GM19328 (cell line): ENCODE measurements around the gene SLC22A2.
"Not testable (repeated sequence)": the region's sequence is repeated elsewhere in the genome, so short reads cannot be mapped to it uniquely, and the experiment has no call there.

Experiments used
- ATAC-seq: cut with Tn5 transposase; IDR thresholded peaks from one replicate; pipeline ENCODE4 v1.9.1; 2021; ENCODE audit warnings: mild to moderate bottlenecking, moderate library complexity; ENCODE audit not compliant: unreplicated experiment

The SLC22A2 gene

DNA sequence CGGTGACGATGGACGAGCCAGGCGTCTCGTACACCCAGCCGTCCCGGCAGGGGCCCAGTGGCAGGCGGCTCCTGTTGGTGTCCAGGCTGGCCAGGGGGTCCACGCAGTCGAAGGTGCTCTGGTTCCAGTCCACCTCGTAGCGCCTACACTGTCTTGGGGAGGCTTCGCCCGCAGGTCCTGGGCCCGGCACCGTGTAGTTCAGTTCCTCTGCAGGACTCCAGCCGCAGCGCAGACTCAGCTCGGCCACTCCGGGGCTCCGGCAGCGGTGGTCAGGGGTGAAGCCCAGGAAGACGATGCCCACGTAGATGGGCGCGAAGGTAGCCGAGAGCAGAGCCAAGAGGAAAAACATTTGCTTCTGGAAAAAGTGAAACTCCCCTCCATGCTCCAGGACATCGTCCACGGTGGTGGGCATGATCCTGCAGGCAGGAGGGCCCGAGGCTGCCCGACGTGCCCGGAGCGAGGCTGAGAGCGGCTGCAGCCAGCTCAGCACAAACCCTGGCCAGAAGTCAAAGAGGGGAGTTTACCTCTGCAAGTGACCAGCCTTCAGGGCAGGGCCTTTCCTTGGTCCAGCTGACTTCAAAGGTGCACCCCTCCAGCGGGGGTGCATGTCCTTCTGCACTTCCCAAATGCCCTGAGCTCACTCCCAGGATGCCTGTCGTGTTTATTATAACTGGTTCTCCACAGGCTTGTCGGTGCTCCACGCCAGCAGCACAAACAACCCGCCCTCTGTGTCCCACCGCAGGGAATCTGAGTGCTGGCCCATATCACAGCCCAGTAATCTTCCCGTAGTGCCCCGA is at the start of gene SLC22A2:
Gene SLC22A2 (minus strand): TSS at position 476 of the 797 bp plus-strand sequence. CDS start 64 bp downstream, at position 412.
- ATAC-seq = no peak

- ATAC-seq = no peak
Observed at GRCh38 chr6:160305926-160306713, 47.5 kb upstream of the SLC22A2 start.

- no peak for ATAC-seq
Observed at GRCh38 chr6:160303806-160304205, 45.2 kb upstream of the SLC22A2 start.

- not testable (repeated sequence) for ATAC-seq
Observed at GRCh38 chr6:160302431-160303082, 43.9 kb upstream of the SLC22A2 start.

- ATAC-seq = no peak
Observed at GRCh38 chr6:160301339-160301738, 42.7 kb upstream of the SLC22A2 start.

DNA sequence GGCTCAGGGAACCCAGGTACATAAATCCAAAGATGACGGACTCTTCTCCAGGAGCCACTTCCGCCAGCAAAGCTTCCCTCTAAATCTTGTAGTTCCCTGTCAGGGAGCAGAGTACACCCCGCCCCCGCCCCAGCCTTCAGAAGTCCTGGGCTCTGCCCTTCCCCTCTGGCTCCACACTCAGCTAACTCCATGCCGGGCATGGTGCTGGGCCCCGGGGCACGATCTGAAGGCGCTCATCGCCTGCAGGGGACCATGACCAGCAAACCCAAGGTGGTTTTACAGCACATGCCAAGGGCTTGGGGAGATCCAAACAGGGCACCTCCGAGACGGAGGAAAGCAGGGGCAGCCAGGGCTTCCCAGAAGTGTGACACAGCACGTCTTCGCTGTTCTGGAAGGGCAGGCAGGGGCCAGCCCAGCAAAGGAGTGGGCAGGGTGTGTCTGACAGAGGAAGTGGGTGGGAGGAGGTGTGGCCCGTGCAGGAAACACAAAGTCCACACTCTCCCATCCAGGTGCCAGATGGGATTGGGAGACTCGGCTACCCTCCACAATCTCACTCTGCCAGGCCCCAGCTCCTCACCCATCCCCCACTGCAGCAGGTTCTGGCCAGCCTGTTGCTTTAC is 41.6 kb upstream of the SLC22A2 start:
- no peak for ATAC-seq

DNA sequence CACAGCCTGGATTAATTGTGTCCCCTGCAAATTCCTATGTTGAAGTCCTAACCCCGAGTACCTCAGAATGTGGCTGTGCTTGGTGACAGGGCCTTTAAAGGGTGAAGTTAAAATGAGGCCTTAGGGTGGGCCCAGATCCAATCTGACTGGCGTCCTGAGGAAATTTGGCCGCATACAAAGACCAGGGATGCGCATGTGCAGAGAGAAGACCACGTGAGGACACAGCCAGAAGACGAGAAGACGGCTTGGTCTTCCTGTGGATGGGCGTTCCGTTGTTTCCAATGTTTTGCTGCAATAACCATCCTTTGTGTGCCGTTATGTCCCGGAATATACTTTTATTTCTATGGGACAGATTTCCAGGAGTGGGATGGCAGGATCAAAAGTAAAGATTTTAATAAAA is 40.9 kb upstream of the SLC22A2 start:
- no peak for ATAC-seq

GRCh38 chr6:160298121-160298520 is 39.5 kb upstream of the SLC22A2 start:
- no peak for ATAC-seq

GRCh38 chr6:160297310-160297709 is 38.7 kb upstream of the SLC22A2 start:
- no peak for ATAC-seq

DNA sequence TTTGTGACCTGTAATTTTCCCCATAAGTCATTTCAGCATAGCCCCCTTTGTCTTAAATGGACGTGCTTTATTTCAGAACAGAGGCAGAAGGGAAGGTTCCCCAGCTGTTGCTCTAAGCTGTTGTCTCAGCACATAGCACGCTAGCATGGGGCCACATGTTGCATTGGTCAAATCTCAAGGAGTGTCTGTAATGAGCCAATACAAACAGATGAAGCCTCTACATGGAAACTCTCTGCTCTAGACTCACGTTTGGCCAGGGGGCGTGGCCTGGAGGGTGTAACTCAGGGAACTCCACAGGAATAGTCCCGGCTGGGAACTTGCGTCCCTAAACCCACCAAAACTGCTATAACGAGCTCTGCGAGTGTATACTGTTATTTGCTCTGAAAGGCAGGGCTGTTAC is 35.2 kb upstream of the SLC22A2 start:
- ATAC-seq = no peak

GRCh38 chr6:160285541-160286105 is 27.0 kb upstream of the SLC22A2 start:
- no peak for ATAC-seq

DNA sequence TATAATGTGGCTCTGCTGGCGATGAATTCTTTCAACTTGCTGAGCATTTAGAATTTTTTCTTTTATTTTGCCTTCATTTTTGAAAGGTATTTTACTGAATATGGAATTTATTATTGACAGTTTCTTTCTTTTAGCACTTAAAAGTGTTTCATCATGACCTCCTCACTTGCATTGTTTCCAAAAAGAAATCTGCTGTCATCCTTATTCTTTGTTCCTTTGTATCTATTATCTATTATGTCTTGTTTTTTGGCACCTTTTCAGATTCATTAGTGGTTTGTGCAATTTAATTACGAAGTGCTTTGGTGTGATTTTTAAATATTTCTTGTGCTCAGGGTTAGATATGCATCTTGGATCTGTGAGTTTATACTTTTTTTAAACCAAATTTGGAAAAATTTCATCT is 26.0 kb upstream of the SLC22A2 start:
- no peak for ATAC-seq

DNA sequence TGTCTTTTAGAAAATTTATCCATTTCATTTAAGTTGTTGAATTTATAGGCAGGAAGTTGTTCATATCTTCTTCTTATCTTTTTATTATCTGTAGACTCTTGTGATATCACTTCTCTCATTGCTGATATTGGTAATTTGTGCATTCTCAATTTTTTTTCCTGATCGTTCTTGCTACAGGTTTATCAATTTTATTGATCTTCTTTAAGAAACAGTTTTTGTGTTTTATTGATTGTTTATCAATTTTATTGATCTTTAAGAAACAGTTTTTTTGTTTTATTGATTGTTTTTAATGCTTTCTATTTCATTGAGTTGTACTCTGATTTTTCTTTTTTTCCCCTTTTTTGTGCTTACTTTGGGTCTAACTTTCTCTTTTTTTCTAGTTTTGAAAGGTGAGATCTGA is 23.8 kb upstream of the SLC22A2 start:
- ATAC-seq = no peak

GRCh38 chr6:160279850-160280249 is 21.2 kb upstream of the SLC22A2 start:
- no peak for ATAC-seq

DNA sequence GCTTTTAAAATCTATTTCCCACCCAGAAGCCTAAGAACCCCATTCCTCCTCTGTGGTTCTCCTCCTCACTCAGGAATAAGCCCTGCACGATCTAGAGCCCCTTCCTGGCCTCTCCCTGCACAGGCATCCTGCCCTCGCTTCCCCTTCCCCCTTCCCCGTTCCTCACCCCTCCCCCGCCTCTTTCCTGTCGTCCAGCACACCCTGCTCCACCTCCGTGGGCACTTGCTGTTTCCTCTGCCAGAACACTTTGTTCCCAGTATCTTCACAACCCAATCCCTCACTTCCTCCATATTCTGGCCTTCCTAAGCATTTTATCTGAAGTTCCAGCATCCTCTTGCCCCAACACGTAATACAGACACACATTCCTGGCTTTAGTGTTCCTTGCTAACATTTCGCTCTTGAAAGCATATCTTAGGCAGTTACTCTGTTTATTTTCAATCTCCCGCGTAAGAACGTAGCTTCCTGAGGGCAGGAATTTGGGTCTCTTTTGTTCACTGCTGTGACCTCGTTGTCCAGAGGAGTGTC is 20.2 kb upstream of the SLC22A2 start:
- ATAC-seq = no peak

- no peak for ATAC-seq
Observed at GRCh38 chr6:160278311-160278710, 19.7 kb upstream of the SLC22A2 start.

DNA sequence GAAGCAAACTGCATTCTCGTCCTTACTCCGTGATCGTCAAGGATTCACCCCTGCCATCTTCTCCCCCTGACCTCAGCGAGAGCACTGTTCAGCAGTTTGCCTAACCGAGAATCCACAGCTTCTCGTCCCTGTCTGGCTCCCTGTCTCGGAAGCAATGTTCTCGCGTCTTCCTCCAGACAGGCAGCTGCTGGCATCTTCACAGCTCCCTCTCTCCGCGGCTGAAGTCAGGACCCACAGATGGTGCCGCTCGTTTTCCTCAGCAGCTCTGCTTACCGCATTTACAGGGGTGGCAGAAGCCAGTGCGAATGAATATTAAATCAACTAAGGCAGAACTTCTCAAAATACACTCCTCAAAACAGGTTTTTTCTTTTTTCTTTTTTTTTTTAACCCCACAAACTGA is 18.9 kb upstream of the SLC22A2 start:
- ATAC-seq = no peak

DNA sequence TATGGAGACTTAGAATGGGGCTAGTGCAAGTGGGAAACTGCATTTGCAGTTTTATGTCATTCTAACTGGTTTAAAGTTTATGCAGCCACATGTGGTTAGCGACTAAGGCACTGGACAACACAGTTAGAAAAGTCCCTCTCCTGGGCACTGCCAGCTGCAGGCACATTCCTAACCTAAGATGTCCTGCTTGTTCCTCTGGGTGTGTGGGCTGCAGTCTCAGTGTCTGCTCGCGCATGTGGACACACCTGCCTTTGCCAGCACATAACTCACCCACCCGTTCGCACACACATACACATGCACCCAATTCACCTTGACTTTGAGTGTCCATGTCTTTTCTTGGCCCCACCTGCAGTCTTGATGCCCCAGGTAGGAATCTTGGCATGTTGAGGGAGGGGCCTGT is 18.5 kb upstream of the SLC22A2 start:
- no peak for ATAC-seq

DNA sequence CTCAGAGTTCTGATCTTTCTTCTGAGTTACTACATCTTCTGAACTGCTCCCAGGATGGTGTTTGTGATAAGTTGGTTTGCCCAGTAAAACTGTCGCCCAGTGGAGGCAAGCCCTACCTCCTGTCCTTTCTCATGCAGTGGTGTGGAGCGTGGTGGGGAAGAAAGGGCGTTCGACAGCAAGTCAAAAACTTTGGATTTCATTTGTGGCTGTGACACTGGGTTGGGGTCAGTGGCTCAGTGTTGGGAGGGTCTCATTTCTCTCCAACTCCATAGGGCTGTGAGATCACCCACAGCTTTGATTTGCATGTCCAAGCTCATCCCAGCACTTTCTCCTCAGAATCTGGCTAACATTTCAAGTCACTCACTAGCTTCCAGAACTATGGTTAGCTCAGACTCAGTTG is 17.5 kb upstream of the SLC22A2 start:
- ATAC-seq = no peak

DNA sequence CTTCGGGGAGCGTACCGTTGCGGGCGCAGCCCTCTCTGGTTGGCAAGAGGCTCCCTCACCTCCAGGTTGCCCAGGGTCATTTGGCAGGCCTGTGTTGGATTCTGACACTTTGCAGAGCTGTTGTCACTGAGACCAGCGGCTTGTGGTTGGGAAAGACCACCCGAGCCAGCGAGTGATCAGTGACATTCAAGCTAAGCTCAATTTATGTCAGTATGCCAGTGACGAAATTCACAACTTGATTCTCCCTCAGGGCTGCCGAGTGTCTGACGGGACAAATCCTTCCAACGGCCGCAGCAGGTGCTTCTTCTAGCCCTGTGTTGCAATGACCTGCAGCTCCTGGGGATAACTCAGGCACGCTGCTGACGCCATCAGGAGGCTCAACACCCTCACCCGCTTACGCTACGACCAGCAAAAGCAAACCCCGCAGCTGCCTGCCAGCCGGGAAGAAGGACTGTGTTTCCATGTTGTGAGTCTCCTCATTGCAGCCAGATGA is 16.9 kb upstream of the SLC22A2 start:
- ATAC-seq = no peak
